ENCODE data around the gene SRGAP3. TPM values are rescaled to one million over a fixed set of nuclear protein-coding genes. Genes with fewer than 3 reads are reported as not detected.

Gene SRGAP3
- total and polyA plus RNA-seq, 5 donors, result 1.4 to 7.9 (median 2.7) TPM

GRCh38 chr3:8975081-8976020 lies 274.1 kb downstream of the SRGAP3 start:
- Histone ChIP-seq H3K4me3 (ENCODE audit: low read length) (no peak overlapping the region), H3K27ac (ENCODE audit: low read length) (no peak overlapping the region), H3K9me3 (ENCODE audit: control insufficient read depth, low read length) (no peaks in the 10 kb centered on the region), H3K4me1 (ENCODE audit: control insufficient read depth, insufficient read depth, low read length) (no peaks in the 10 kb centered on the region), H3K27me3 (ENCODE audit: control insufficient read depth, insufficient read depth) (no peaks in the 10 kb centered on the region)
- ATAC-seq, result no peak
- WGBS, result 78% methylated on average over 11 of the region's 11 CpGs
- intact Hi-C loops (cut with DNase I), result no loop called here
- no peak for DNase-seq

- 90% methylated on average over 2 of the region's 2 CpGs for WGBS
- Histone ChIP-seq H3K4me1 (ENCODE audit: control insufficient read depth, insufficient read depth, low read length) (no peaks in the 10 kb centered on the region), H3K27me3 (ENCODE audit: control insufficient read depth, insufficient read depth) (peaks cover 1% of the 10 kb centered on the region), H3K9me3 (ENCODE audit: control insufficient read depth, low read length) (no peaks in the 10 kb centered on the region), H3K4me3 (ENCODE audit: low read length) (no peak overlapping the region), H3K27ac (ENCODE audit: low read length) (no peak overlapping the region)
- intact Hi-C loops (cut with DNase I), result loop anchor here in 3 of 4 donors (5.0 kb wide), 2 partner anchors 93 to 328 kb away; no protein-coding TSS in a partner anchor
- ATAC-seq (no peak), DNase-seq (no peak)
Observed at GRCh38 chr3:8974458-8974857, 275.0 kb downstream of the SRGAP3 start.

GRCh38 chr3:8972639-8973038 lies 276.8 kb downstream of the SRGAP3 start:
- DNase-seq, result no peak

GRCh38 chr3:8970971-8971589 lies 278.4 kb downstream of the SRGAP3 start:
- intact Hi-C loops (cut with DNase I), result loop anchor here (2.0 to 5.0 kb wide), 4 partner anchors 96 to 334 kb away; no protein-coding TSS in a partner anchor
- Histone ChIP-seq H3K4me1 (ENCODE audit: control insufficient read depth, insufficient read depth, low read length) (no peaks in the 10 kb centered on the region), H3K27ac (ENCODE audit: low read length) (no peak overlapping the region), H3K9me3 (ENCODE audit: control insufficient read depth, low read length) (no peaks in the 10 kb centered on the region), H3K27me3 (ENCODE audit: control insufficient read depth, insufficient read depth) (peaks cover 3% of the 10 kb centered on the region), H3K4me3 (ENCODE audit: low read length) (no peak overlapping the region)
- ATAC-seq (peak; percentile 38 to 68), DNase-seq (peak in 2 of 3 donors; percentile 46 to 65)
- 2% methylated on average over 7 of the region's 7 CpGs for WGBS

More at GRCh38 chr3:8972639-8973038, 276.8 kb downstream of the SRGAP3 start:
- peak in 1 of 2 donors; percentile 33 for ATAC-seq
- Histone ChIP-seq H3K4me3 (ENCODE audit: low read length) (no peak overlapping the region), H3K27me3 (ENCODE audit: control insufficient read depth, insufficient read depth) (peaks cover 3% of the 10 kb centered on the region), H3K9me3 (ENCODE audit: control insufficient read depth, low read length) (no peaks in the 10 kb centered on the region), H3K27ac (ENCODE audit: low read length) (no peak overlapping the region), H3K4me1 (ENCODE audit: control insufficient read depth, insufficient read depth, low read length) (no peaks in the 10 kb centered on the region)
- intact Hi-C loops (cut with DNase I), result loop anchor here in 3 of 4 donors (5.0 kb wide), 2 partner anchors 95 to 330 kb away; no protein-coding TSS in a partner anchor
- 90% methylated on average over 2 of the region's 2 CpGs for WGBS

- ATAC-seq (no peak), DNase-seq (no peak)
- no peaks in the 10 kb centered on the region for H3K9me3 ChIP-seq (ENCODE audit: control insufficient read depth, low read length)
- H3K27ac ChIP-seq (ENCODE audit: low read length), result no peak overlapping the region
- intact Hi-C loops (cut with DNase I), result no loop called here
- peaks cover 3% of the 10 kb centered on the region for H3K27me3 ChIP-seq (ENCODE audit: control insufficient read depth, insufficient read depth)
- no peak overlapping the region for H3K4me3 ChIP-seq (ENCODE audit: low read length)
- 74% methylated on average over 4 of the region's 4 CpGs for WGBS
- no peaks in the 10 kb centered on the region for H3K4me1 ChIP-seq (ENCODE audit: control insufficient read depth, insufficient read depth, low read length)
Observed at GRCh38 chr3:8969241-8969640, 280.2 kb downstream of the SRGAP3 start.

GRCh38 chr3:8968375-8968882 lies 281.0 kb downstream of the SRGAP3 start:
- no peak overlapping the region for H3K4me3 ChIP-seq (ENCODE audit: low read length)
- 71% methylated on average over 5 of the region's 5 CpGs for WGBS
- no peaks in the 10 kb centered on the region for H3K4me1 ChIP-seq (ENCODE audit: control insufficient read depth, insufficient read depth, low read length)
- no peak overlapping the region for H3K27ac ChIP-seq (ENCODE audit: low read length)
- intact Hi-C loops (cut with DNase I), result no loop called here
- peaks cover 3% of the 10 kb centered on the region for H3K27me3 ChIP-seq (ENCODE audit: control insufficient read depth, insufficient read depth)
- H3K9me3 ChIP-seq (ENCODE audit: control insufficient read depth, low read length), result no peaks in the 10 kb centered on the region
- ATAC-seq, result no peak
- DNase-seq, result no peak

- Histone ChIP-seq H3K9me3 (ENCODE audit: control insufficient read depth, low read length) (no peaks in the 10 kb centered on the region), H3K4me1 (ENCODE audit: control insufficient read depth, insufficient read depth, low read length) (peaks cover 1% of the 10 kb centered on the region), H3K27ac (ENCODE audit: low read length) (no peak overlapping the region), H3K4me3 (ENCODE audit: low read length) (no peak overlapping the region), H3K27me3 (ENCODE audit: control insufficient read depth, insufficient read depth) (peaks cover 3% of the 10 kb centered on the region)
- intact Hi-C loops (cut with DNase I), result no loop called here
- WGBS, result 84% methylated on average over 5 of the region's 5 CpGs
- ATAC-seq (no peak), DNase-seq (no peak)
Observed at GRCh38 chr3:8967553-8967952, 281.9 kb downstream of the SRGAP3 start.

- no peak overlapping the region for H3K27ac ChIP-seq (ENCODE audit: low read length)
- DNase-seq (no peak), ATAC-seq (no peak)
- no peak overlapping the region for H3K4me3 ChIP-seq (ENCODE audit: low read length)
- peaks cover 3% of the 10 kb centered on the region for H3K4me1 ChIP-seq (ENCODE audit: control insufficient read depth, insufficient read depth, low read length)
- 60% methylated on average over 3 of the region's 3 CpGs for whole genome bisulfite sequencing
- peaks cover 3% of the 10 kb centered on the region for H3K27me3 ChIP-seq (ENCODE audit: control insufficient read depth, insufficient read depth)
- no peaks in the 10 kb centered on the region for H3K9me3 ChIP-seq (ENCODE audit: control insufficient read depth, low read length)
- intact Hi-C loops (cut with DNase I), result no loop called here
Observed at GRCh38 chr3:8966820-8967348, 282.6 kb downstream of the SRGAP3 start.

GRCh38 chr3:8966150-8966819 lies 283.2 kb downstream of the SRGAP3 start:
- Histone ChIP-seq H3K27ac (ENCODE audit: low read length) (no peak overlapping the region), H3K4me1 (ENCODE audit: control insufficient read depth, insufficient read depth, low read length) (peaks cover 3% of the 10 kb centered on the region), H3K27me3 (ENCODE audit: control insufficient read depth, insufficient read depth) (peaks cover 3% of the 10 kb centered on the region), H3K9me3 (ENCODE audit: control insufficient read depth, low read length) (no peaks in the 10 kb centered on the region), H3K4me3 (ENCODE audit: low read length) (no peak overlapping the region)
- ATAC-seq (no peak), DNase-seq (no peak)
- intact Hi-C loops (cut with DNase I), result no loop called here
- WGBS, result 89% methylated on average over 2 of the region's 2 CpGs

GRCh38 chr3:8964436-8965370 lies 284.7 kb downstream of the SRGAP3 start:
- Histone ChIP-seq H3K27me3 (ENCODE audit: control insufficient read depth, insufficient read depth) (peaks cover 3% of the 10 kb centered on the region), H3K27ac (ENCODE audit: low read length) (no peak overlapping the region), H3K4me1 (ENCODE audit: control insufficient read depth, insufficient read depth, low read length) (peaks cover 3% of the 10 kb centered on the region), H3K9me3 (ENCODE audit: control insufficient read depth, low read length) (no peaks in the 10 kb centered on the region), H3K4me3 (ENCODE audit: low read length) (no peak overlapping the region)
- DNase-seq (no peak), ATAC-seq (no peak)
- WGBS, result 74% methylated on average over 11 of the region's 11 CpGs
- intact Hi-C loops (cut with DNase I), result no loop called here

Measured in right cardiac atrium (tissue), 5 donors.